Fibroblast of the aortic adventitia (primary cell): ENCODE measurements around the gene PARP9. TPM values are rescaled to one million over a fixed set of nuclear protein-coding genes. Genes with fewer than 3 reads are reported as not detected.

Source experiments
- DNase-seq: peaks from one replicate; pipeline ENCODE4 v3.0.0-alpha.2; 2010; ENCODE audit warnings: low read depth
- H3K4me3 ChIP-seq: 2 replicates; pipeline ENCODE4 v1.5.1; 2011; ENCODE audit warnings: low read depth, mild to moderate bottlenecking, control low read depth, low read length, moderate library complexity
- small RNA-seq: library from RNA; depleted of rRNA; stranded (forward); fragments of <200 nt; gene quantifications from one replicate; pipeline ENCODE3, GENCODE V24; 2012
- total RNA-seq: library from RNA; depleted of rRNA; stranded (reverse); fragments of >200 nt; gene quantifications from 2 replicates; pipeline ENCODE4 v1.2.3, GENCODE V29; 2012; ENCODE audit warnings: low replicate concordance
- TF ChIP-seq, protein P1 (sequence below): IDR thresholded peaks from 2 replicates; pipeline ENCODE4 v1.5.1; 2011; ENCODE audit warnings: mild to moderate bottlenecking, low read length, control low read depth, inconsistent platforms; ENCODE audit not compliant: insufficient read depth

The PARP9 gene
- total RNA-seq, 1 donor: 32.6 TPM

DNA sequence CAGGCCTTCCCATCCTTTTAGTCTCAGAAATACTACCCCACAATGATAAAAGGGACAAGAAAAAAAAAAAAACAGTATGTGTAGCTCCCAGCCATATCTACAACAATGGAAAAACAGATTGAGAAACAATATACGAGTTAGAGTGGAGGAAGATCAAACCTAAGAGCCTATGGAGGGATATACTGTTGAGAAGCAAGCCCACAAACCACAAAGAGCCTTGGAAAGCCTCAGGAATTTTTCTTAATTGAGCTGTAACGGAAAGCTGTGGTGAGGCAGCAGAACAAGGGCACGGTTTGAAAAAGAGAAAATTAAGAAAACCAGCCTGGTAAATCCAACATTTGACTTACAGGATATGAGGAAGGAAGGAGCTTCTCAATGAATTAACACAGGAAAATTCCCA, 70.8 kb downstream of the PARP9 start:
- no peak overlapping the region for H3K4me3 ChIP-seq
- DNase-seq: no peak
- TF ChIP-seq, protein P1, sequence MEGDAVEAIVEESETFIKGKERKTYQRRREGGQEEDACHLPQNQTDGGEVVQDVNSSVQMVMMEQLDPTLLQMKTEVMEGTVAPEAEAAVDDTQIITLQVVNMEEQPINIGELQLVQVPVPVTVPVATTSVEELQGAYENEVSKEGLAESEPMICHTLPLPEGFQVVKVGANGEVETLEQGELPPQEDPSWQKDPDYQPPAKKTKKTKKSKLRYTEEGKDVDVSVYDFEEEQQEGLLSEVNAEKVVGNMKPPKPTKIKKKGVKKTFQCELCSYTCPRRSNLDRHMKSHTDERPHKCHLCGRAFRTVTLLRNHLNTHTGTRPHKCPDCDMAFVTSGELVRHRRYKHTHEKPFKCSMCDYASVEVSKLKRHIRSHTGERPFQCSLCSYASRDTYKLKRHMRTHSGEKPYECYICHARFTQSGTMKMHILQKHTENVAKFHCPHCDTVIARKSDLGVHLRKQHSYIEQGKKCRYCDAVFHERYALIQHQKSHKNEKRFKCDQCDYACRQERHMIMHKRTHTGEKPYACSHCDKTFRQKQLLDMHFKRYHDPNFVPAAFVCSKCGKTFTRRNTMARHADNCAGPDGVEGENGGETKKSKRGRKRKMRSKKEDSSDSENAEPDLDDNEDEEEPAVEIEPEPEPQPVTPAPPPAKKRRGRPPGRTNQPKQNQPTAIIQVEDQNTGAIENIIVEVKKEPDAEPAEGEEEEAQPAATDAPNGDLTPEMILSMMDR: no peak

DNA sequence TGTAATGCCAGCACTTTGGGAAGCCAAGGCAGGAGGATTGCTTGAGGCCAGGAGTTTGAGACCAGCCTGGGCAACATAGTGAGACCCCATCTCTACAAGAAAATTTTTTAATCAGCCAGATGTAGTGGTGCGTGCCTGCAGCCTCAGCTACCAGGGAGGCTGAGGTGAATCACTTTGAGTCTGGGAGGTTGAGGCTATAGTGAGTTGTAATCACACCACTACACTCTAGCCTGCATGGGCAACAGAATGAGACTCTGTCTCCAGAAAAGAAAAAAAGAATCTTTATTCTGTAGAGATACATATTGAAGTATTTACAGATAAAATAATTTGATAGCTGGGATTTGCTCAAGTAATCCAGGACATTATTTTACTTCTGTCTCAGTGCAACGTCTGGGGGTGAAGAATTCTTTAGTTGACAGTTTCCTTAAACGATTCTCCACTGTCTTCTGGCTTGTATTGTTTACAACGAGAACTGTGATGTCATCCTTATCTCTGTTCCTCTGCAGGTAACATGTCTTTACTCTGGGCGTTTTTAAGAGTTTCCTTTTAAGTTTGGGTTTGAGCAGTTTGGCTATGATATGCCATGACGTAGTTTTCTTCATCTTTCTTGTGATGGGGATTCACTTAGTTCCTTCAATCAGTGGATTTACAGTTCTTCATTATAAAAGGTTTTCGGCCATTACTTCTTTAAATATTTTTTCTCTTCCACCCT, 75.7 kb downstream of the PARP9 start:
- H3K4me3 ChIP-seq: no peak overlapping the region
- no peak for DNase-seq
- TF ChIP-seq, protein P1: no peak

DNA sequence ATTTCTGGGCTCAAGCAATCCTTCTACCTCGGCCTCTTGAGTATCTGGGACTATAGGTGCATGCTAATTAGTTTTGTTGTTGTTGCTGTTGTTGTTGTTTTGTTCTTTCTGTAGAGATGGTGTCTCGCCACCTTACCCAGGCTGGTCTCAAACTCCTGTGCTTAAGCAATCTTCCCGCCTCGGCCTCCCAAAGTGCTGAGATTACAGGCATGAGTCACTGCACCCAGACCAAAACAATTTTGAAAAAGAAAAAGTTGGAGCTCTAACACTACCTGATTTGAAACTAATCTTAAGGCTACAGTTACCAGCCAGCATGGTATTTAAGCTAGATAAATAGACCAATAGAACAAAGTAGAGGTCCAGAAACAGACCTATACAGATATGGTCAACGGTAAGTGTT, 79.1 kb downstream of the PARP9 start:
- peak; percentile 64 for DNase-seq
- TF ChIP-seq, protein P1: no peak
- no peak overlapping the region for H3K4me3 ChIP-seq

DNA sequence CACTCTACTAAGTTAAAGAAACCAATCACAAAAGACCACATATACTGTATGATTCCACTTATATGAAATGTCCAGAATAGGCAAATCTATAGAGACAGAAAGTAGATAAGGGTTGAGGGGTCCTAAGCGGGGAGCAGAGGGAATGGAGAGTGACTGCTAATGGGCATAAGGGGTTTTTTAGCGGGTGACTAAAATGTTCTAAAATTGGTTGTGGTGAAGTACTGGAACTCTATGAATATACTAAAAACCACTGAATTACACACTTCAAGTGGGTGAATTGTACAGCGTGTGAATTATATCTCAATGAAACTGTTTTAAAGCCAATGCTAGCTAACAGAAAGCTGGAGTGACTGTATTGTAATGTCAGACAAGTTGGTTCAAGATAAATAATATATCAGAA, 82.7 kb downstream of the PARP9 start:
- no peak overlapping the region for H3K4me3 ChIP-seq
- TF ChIP-seq, protein P1: no peak
- no peak for DNase-seq

Small RNA genes within 50 kb of the gene (small RNA-seq; reads per million reads assigned to genes)
- gene AC096861.1: not detected

Other genes with a start within 250 kb of the PARP9 start
- 2.5 and 15.2 TPM in 2 replicates for gene CSTA, start 239.1 kb downstream of the PARP9 start, total RNA-seq
- 8.2 and 27.0 TPM in 2 replicates for gene MIX23, start 181.1 kb downstream of the PARP9 start, total RNA-seq
- 16.7 and 25.1 TPM in 2 replicates for gene FAM162A, start 180.1 kb downstream of the PARP9 start, total RNA-seq
- 4.8 and 8.0 TPM in 2 replicates for gene WDR5B, start 148.2 kb downstream of the PARP9 start, total RNA-seq
- gene KPNA1, start 49.4 kb downstream of the PARP9 start, total RNA-seq: 31.6 and 47.3 TPM in 2 replicates
- gene DTX3L, start within 50 bp of the PARP9 start, total RNA-seq: 33.5 and 39.6 TPM in 2 replicates
- 0.72 and 0.82 TPM in 2 replicates for gene PARP15, start 13.3 kb upstream of the PARP9 start, total RNA-seq
- 41.6 and 73.8 TPM in 2 replicates for gene PARP14, start 116.5 kb upstream of the PARP9 start, total RNA-seq
- gene HSPBAP1, start 229.5 kb upstream of the PARP9 start, total RNA-seq: 6.6 and 9.6 TPM in 2 replicates
- gene SLC49A4, start 230.8 kb upstream of the PARP9 start, total RNA-seq: 24.1 and 30.0 TPM in 2 replicates